K562 (cell line): ENCODE results near the gene ENC1. TPM values are rescaled to one million over a fixed set of nuclear protein-coding genes. Genes with fewer than 3 reads are reported as not detected.

ENCODE experiments used
- ATAC-seq: fragments of 200-7000 bp; cut with Tn5 transposase; 3 replicates; pipeline ENCODE4 v1.9.1; 2020; ENCODE audit warnings: moderate library complexity
- BruUV-seq: library from RNA; stranded (reverse); fragments of 400-500 nt; replicated peaks from 2 replicates; lab custom pipeline; 2021; lab: Mats Ljungman, UMichigan
- CTCF ChIA-PET: fragments of 300-600 bp; formaldehyde crosslinking; extraction: SDS; loops from one replicate; lab custom pipeline; 2021; ENCODE audit warnings: low intra/inter-chr PET ratio; lab: Yijun Ruan, JAX
- POLR2A ChIA-PET: fragments of 300-600, 350-650 bp; sonication (Branson Sonifier 250); formaldehyde crosslinking; extraction: SDS; loops from one replicate; lab custom pipeline; 2021; ENCODE audit warnings: antibody characterized with exemption, inconsistent platforms; lab: Yijun Ruan, JAX
- DNase-seq, 4 experiments: peaks; one replicate each; pipeline versions ENCODE4 v3.0.0 to v3.0.0-alpha.2; 2011 to 2018; ENCODE audit warnings: low spot score in 3 of 4, mixed read lengths in 3 of 4; ENCODE audit errors: extremely low read depth in 1 of 4
- FAIRE-seq: peaks from 2 replicates; lab custom pipeline; 2011; peaks lifted over from hg19 to GRCh38; lab: Jason Lieb, UNC
- H2AFZ ChIP-seq: 2 replicates; pipeline ENCODE4 v1.6.0; 2011; ENCODE audit warnings: low read depth, low read length, control low read depth, inconsistent platforms
- H3K27ac ChIP-seq: fragments of 200-600 bp; 3 replicates; pipeline ENCODE4 v1.8.0; 2011; ENCODE audit warnings: low read depth, mild to moderate bottlenecking, control low read depth, inconsistent platforms, low read length, moderate library complexity, mixed read lengths; ENCODE audit errors: extremely low read depth
- H3K27me3 ChIP-seq, 2 experiments: fragments of 300-600 bp in 1 of 2; 2 replicates in 1 of 2; 3 replicates in 1 of 2; pipeline versions ENCODE4 v1.6.0 to v1.8.0; 2011; ENCODE audit warnings: inconsistent platforms in 2 of 2, low read length in 2 of 2, mild to moderate bottlenecking in 1 of 2, mixed read lengths in 1 of 2, moderate library complexity in 1 of 2; ENCODE audit not compliant: control insufficient read depth in 2 of 2, insufficient read depth in 2 of 2
- H3K36me3 ChIP-seq: fragments of 300-600 bp; 3 replicates; pipeline ENCODE4 v1.8.0; 2011; ENCODE audit warnings: mild to moderate bottlenecking, low read length, inconsistent platforms; ENCODE audit not compliant: control insufficient read depth, insufficient read depth
- H3K4me1 ChIP-seq, 2 experiments: fragments of 200-600 bp in 1 of 2; replicated peaks in 1 of 2; 2 replicates in 1 of 2; 3 replicates in 1 of 2; pipeline versions ENCODE4 v1.5.1 to v1.8.0; 2011; ENCODE audit warnings: inconsistent platforms in 2 of 2, low read length in 2 of 2, mild to moderate bottlenecking in 1 of 2, mixed read lengths in 1 of 2, moderate library complexity in 1 of 2; ENCODE audit not compliant: control insufficient read depth in 2 of 2, insufficient read depth in 2 of 2
- H3K4me2 ChIP-seq: 2 replicates; pipeline ENCODE4 v1.6.1; 2011; ENCODE audit warnings: low read length, control low read depth, inconsistent platforms, mixed read lengths; ENCODE audit not compliant: insufficient read depth
- H3K4me3 ChIP-seq: fragments of 200-600 bp; sonication (generic), shearing (Covaris generic); 2 replicates; pipeline ENCODE4 v1.5.1; 2016; ENCODE audit warnings: control low read depth, inconsistent platforms
- H3K79me2 ChIP-seq: fragments of 200-600 bp; 3 replicates; pipeline ENCODE4 v1.8.0; 2011; ENCODE audit warnings: low read length, inconsistent platforms; ENCODE audit not compliant: control insufficient read depth, insufficient read depth
- H3K9ac ChIP-seq, 2 experiments: 2 replicates each; pipeline versions ENCODE4 v1.6.0 to v1.6.1; 2011; ENCODE audit warnings: low read depth in 2 of 2, low read length in 2 of 2, control low read depth in 1 of 2, inconsistent platforms in 1 of 2, mild to moderate bottlenecking in 1 of 2, mixed read lengths in 1 of 2; ENCODE audit not compliant: insufficient read depth in 1 of 2
- H3K9me1 ChIP-seq: one replicate; pipeline ENCODE4 v1.6.0; 2011; ENCODE audit warnings: inconsistent platforms, mild to moderate bottlenecking, low read length, moderate library complexity; ENCODE audit not compliant: control insufficient read depth, insufficient read depth
- H3K9me3 ChIP-seq: replicated peaks from 2 replicates; pipeline ENCODE4 v1.5.1; 2011; ENCODE audit warnings: low read depth, low read length, inconsistent platforms; ENCODE audit not compliant: control insufficient read depth, insufficient read depth
- H4K20me1 ChIP-seq: replicated peaks from 2 replicates; pipeline ENCODE4 v1.6.1; 2011; ENCODE audit warnings: low read length, inconsistent platforms, mixed read lengths; ENCODE audit not compliant: control insufficient read depth, insufficient read depth
- GTF2B ChIP-seq: IDR thresholded peaks from 2 replicates; pipeline ENCODE4 v1.6.1; 2011; ENCODE audit not compliant: insufficient read length; ENCODE audit errors: extremely low read depth
- MTA2 ChIP-seq: fragments of 450-650 bp; IDR thresholded peaks from 2 replicates; pipeline ENCODE4 v1.6.1; 2016; ENCODE audit warnings: low read depth
- UBTF ChIP-seq, 2 experiments: IDR thresholded peaks; 2 replicates each; pipeline ENCODE4 v1.6.1; 2012; ENCODE audit warnings: improper control_type of control experiment in 2 of 2, low read depth in 2 of 2, low read length in 2 of 2, borderline replicate concordance in 1 of 2
- ZNF75A ChIP-seq: fragments of 450-650 bp; formaldehyde crosslinking; IDR thresholded peaks from 2 replicates; pipeline ENCODE4 v1.4.0; 2020; ENCODE audit warnings: mild to moderate bottlenecking
- WGBS: fragments of 100-300 bp; shearing (Covaris generic); methylation state at CpG from one replicate; pipeline ENCODE4 v1.1.6; 2016; ENCODE audit warnings: low coverage, mixed read lengths; ENCODE audit not compliant: insufficient coverage; ENCODE audit errors: missing lambda C conversion rate; 5-methylcytosine and 5-hydroxymethylcytosine counted together
- in situ Hi-C: fragments of 300-500 bp; cut with MboI; formaldehyde crosslinking; loops from 4 replicates; pipeline ENCODE4 v1.15.0; 2018; ENCODE audit warnings: inconsistent platforms, mixed read lengths
- intact Hi-C: fragments of 100-400 bp; cut with micrococcal nuclease; formaldehyde crosslinking; loops from 2 replicates; pipeline ENCODE4 v1.14.2; 2022
- polyA plus RNA-seq, 8 experiments: library from polyadenylated mRNA; depleted of rRNA in 4 of 8; stranded (reverse) in 5 of 8; unstranded in 3 of 8; fragments of >200 nt; fragmentation: Nextera tagmentation in 2 of 8; fragmentation: Illumina TruSeq in 1 of 8; extraction: Ambion mirVana in 2 of 8; extraction: Trizol in 1 of 8; gene quantifications; 2 replicates each; pipeline versions ENCODE4 v1.2.1 to v1.2.3, GENCODE V29; 2011 to 2014; ENCODE audit warnings: inconsistent platforms in 1 of 8, missing spikeins in 1 of 8
- total RNA-seq, 7 experiments: library from RNA; depleted of rRNA in 6 of 7; stranded (reverse); fragments of >200 nt in 6 of 7; fragmentation: Illumina TruSeq in 2 of 7; extraction: Trizol in 2 of 7; gene quantifications; 2 replicates each; pipeline versions ENCODE4 v1.2.1 to v1.2.3, GENCODE V29; 2011 to 2021; ENCODE audit warnings: low replicate concordance in 1 of 7
- TF ChIP-seq, protein P1 (sequence below): fragments of 450-650 bp; IDR thresholded peaks from 2 replicates; pipeline ENCODE4 v1.6.1; 2018; ENCODE audit warnings: mild to moderate bottlenecking, low read depth; ENCODE audit not compliant: partially characterized antibody
- TF ChIP-seq, protein P2 (sequence below): fragments of 450-650 bp; IDR thresholded peaks from 2 replicates; pipeline ENCODE4 v1.6.1; 2016; ENCODE audit warnings: low read depth, mild to moderate bottlenecking, moderate library complexity
- TF ChIP-seq, protein P3 (sequence below): fragments of 250-450 bp; sonication (Bioruptor Pico); IDR thresholded peaks from 2 replicates; pipeline ENCODE4 v1.4.0; 2020; ENCODE audit warnings: mild to moderate bottlenecking, moderate library complexity

ENC1 gene
- total and polyA plus RNA-seq, 9 of the 15 experiments (the other 6 are each of a cell fraction or from before 2014, with no cell fraction given), result 0.17 to 3.2 (median 0.97) TPM

DNA sequence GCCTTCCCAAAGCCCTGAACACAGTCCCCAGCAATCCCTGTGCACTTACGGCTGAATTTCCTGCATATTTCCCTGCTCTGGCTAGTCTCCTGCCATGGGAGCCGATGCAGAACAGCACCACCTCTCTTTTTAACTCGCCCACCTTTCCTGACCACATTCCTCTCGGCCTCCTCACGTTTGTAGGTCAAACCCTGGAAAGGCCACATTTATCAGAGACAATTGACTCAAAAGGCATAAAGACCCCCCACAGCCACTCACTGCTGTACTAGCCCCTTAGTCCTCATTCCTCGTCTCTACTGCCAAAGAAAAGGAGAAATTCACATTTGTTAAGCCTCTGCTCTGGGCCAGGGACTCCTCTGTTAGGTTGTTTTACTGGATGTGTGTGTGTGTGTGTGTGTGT is 43.6 kb downstream of the ENC1 start:
- Histone ChIP-seq H3K9ac (no peak overlapping the region), H3K27ac (no peak overlapping the region), H3K36me3 (no peaks in the 10 kb centered on the region), H3K79me2 (no peaks in the 10 kb centered on the region), H4K20me1 (no peaks in the 10 kb centered on the region), H3K27me3 (no peaks in the 10 kb centered on the region), H2AFZ (no peak overlapping the region), H3K4me2 (no peak overlapping the region), H3K9me1 (no peaks in the 10 kb centered on the region), H3K9me3 (no peaks in the 10 kb centered on the region), H3K4me3 (no peak overlapping the region), H3K4me1 (peaks cover 0 to 25% of the 10 kb centered on the region in 2 experiments; a peak in 3 of 5 replicates)
- ChIA-PET POLR2A (no interaction called here), CTCF (no interaction called here)
- no TSS peak for BruUV-seq
- intact Hi-C loops, result no loop called here
- in situ Hi-C loops, result no loop called here
- ATAC-seq (no peak), DNase-seq (no peak), FAIRE-seq (no peak)
- WGBS, result 42% methylated on average over 6 of the region's 6 CpGs
- TF ChIP-seq, protein P1, sequence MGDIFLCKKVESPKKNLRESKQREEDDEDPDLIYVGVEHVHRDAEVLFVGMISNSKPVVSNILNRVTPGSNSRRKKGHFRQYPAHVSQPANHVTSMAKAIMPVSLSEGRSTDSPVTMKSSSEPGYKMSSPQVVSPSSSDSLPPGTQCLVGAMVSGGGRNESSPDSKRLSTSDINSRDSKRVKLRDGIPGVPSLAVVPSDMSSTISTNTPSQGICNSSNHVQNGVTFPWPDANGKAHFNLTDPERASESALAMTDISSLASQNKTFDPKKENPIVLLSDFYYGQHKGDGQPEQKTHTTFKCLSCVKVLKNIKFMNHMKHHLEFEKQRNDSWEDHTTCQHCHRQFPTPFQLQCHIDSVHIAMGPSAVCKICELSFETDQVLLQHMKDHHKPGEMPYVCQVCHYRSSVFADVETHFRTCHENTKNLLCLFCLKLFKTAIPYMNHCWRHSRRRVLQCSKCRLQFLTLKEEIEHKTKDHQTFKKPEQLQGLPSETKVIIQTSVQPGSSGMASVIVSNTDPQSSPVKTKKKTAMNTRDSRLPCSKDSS, result no peak
- TF ChIP-seq ZNF75A, result no peak
- TF ChIP-seq, protein P2, sequence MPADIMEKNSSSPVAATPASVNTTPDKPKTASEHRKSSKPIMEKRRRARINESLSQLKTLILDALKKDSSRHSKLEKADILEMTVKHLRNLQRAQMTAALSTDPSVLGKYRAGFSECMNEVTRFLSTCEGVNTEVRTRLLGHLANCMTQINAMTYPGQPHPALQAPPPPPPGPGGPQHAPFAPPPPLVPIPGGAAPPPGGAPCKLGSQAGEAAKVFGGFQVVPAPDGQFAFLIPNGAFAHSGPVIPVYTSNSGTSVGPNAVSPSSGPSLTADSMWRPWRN, result no peak
- no peak for TF ChIP-seq MTA2
- no peak for TF ChIP-seq UBTF (IDR thresholded peaks at IDR 0.05; ENCODE audit: borderline replicate concordance in 1 of 2, low read depth in 2 of 2, low read length in 2 of 2)
- no peak for TF ChIP-seq GTF2B
- TF ChIP-seq, protein P3, sequence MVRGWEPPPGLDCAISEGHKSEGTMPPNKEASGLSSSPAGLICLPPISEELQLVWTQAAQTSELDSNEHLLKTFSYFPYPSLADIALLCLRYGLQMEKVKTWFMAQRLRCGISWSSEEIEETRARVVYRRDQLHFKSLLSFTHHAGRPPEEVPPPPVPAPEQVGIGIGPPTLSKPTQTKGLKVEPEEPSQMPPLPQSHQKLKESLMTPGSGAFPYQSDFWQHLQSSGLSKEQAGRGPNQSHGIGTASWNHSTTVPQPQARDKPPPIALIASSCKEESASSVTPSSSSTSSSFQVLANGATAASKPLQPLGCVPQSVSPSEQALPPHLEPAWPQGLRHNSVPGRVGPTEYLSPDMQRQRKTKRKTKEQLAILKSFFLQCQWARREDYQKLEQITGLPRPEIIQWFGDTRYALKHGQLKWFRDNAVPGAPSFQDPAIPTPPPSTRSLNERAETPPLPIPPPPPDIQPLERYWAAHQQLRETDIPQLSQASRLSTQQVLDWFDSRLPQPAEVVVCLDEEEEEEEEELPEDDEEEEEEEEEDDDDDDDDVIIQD (CRISPR knock-in tag), result no peak
